MCF 10A (cell line): ENCODE measurements around the gene ASB11. TPM values are rescaled to one million over a fixed set of nuclear protein-coding genes. Genes with fewer than 3 reads are reported as not detected.

Experiments used
- BruUV-seq: library from RNA; stranded (reverse); fragments of 400-500 nt; replicated peaks from 2 replicates; lab custom pipeline; 2021; lab: Mats Ljungman, UMichigan
- CTCF ChIA-PET: fragments of 300-600 bp; sonication (Branson Sonifier 250); formaldehyde crosslinking; extraction: SDS; loops from one replicate; lab custom pipeline; 2021; ENCODE audit warnings: antibody characterized with exemption, inconsistent platforms; lab: Yijun Ruan, JAX
- POLR2A ChIA-PET: fragments of 300-600, 350-650 bp; sonication (Branson Sonifier 250); formaldehyde crosslinking; extraction: SDS; loops from one replicate; lab custom pipeline; 2020; ENCODE audit warnings: antibody characterized with exemption, inconsistent platforms; lab: Yijun Ruan, JAX
- DNase-seq: peaks from one replicate; pipeline ENCODE4 v3.0.0-alpha.2; 2018; ENCODE audit not compliant: unreplicated experiment
- H3K27ac Mint-ChIP-seq: one replicate; pipeline ENCODE4 v1.8.0; 2022; ENCODE audit warnings: mild to moderate bottlenecking, low read depth, mixed read lengths; ENCODE audit not compliant: unreplicated experiment
- H3K27me3 Mint-ChIP-seq: one replicate; pipeline ENCODE4 v1.8.0; 2022; ENCODE audit warnings: mixed read lengths; ENCODE audit not compliant: insufficient read depth, unreplicated experiment
- H3K36me3 Mint-ChIP-seq: one replicate; pipeline ENCODE4 v1.8.0; 2022; ENCODE audit warnings: mild to moderate bottlenecking, moderate library complexity, mixed read lengths; ENCODE audit not compliant: insufficient read depth, unreplicated experiment
- H3K4me1 Mint-ChIP-seq: one replicate; pipeline ENCODE4 v1.8.0; 2022; ENCODE audit warnings: mixed read lengths; ENCODE audit not compliant: insufficient read depth, unreplicated experiment
- H3K4me3 Mint-ChIP-seq: one replicate; pipeline ENCODE4 v1.8.0; 2022; ENCODE audit warnings: mild to moderate bottlenecking, moderate library complexity, mixed read lengths; ENCODE audit not compliant: unreplicated experiment
- H3K9me3 Mint-ChIP-seq: one replicate; pipeline ENCODE4 v1.8.0; 2022; ENCODE audit warnings: mixed read lengths; ENCODE audit not compliant: unreplicated experiment
- CTCF ChIP-seq: fragments of 200-600 bp; IDR thresholded peaks from one replicate; pipeline ENCODE4 v1.8.0; 2022; ENCODE audit warnings: antibody characterized with exemption, mild to moderate bottlenecking; ENCODE audit not compliant: unreplicated experiment
- intact Hi-C: fragments of 100-400 bp; cut with micrococcal nuclease; formaldehyde crosslinking; loops from 2 replicates; pipeline ENCODE4 v1.14.1; 2022
- total RNA-seq: library from RNA; stranded (reverse); gene quantifications from 2 replicates; pipeline ENCODE4 v1.2.3, GENCODE V29; 2022

The ASB11 gene
- total RNA-seq, 1 experiment from 2014 or later: not detected

DNA sequence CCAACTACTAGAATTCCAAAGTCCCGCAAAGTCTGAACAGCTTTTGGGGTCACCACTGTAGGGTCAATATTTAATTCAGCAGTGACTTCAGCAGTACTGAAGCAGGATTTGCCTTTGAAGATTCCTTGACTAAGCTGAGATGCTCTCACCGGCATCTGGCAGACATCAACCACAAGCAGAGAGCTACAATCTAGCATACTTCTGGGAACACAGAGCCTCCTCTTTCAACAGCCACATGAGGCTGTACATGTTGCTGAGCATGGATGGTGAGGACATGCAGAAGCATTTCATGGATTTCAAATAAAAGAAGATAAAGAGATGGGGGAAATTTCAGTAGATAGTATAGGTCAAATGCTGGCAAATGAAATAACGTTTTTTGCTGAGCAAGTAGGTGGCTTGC is 6.6 kb upstream of the ASB11 start:
- no peaks in the 10 kb centered on the region for H3K4me1 Mint-ChIP-seq
- H3K9me3 Mint-ChIP-seq: no peaks in the 10 kb centered on the region
- ChIA-PET POLR2A (interaction anchor here (1.8 kb wide), 1 partner anchor 11 kb away, joined by 4 read pairs; no protein-coding TSS in a partner anchor), CTCF (interaction anchor here (1.2 kb wide), 1 partner anchor 22 kb away, joined by 8 read pairs; no protein-coding TSS in a partner anchor)
- no TSS peak for BruUV-seq
- H3K4me3 Mint-ChIP-seq: no peak overlapping the region
- no peak overlapping the region for H3K27ac Mint-ChIP-seq
- TF ChIP-seq CTCF: no peak
- H3K27me3 Mint-ChIP-seq: peaks cover 28% of the 10 kb centered on the region
- intact Hi-C loops: no loop called here
- DNase-seq: no peak
- peaks cover 12% of the 10 kb centered on the region for H3K36me3 Mint-ChIP-seq

- Mint-ChIP-seq H3K27ac (no peak overlapping the region), H3K9me3 (no peaks in the 10 kb centered on the region), H3K36me3 (peaks cover 12% of the 10 kb centered on the region), H3K4me3 (no peak overlapping the region), H3K27me3 (peaks cover 28% of the 10 kb centered on the region), H3K4me1 (no peaks in the 10 kb centered on the region)
- CTCF ChIA-PET: interaction anchor here (1.2 kb wide), 1 partner anchor 21 kb away, joined by 8 read pairs; no protein-coding TSS in a partner anchor
- POLR2A ChIA-PET: no interaction called here
- TF ChIP-seq CTCF: no peak
- intact Hi-C loops: no loop called here
- no TSS peak for BruUV-seq
- no peak for DNase-seq
Measured at GRCh38 chrX:15321447-15321846, 6.0 kb upstream of the ASB11 start.

- peaks cover 28% of the 10 kb centered on the region for H3K27me3 Mint-ChIP-seq
- TF ChIP-seq CTCF: no peak
- POLR2A ChIA-PET: no interaction called here
- peaks cover 12% of the 10 kb centered on the region for H3K36me3 Mint-ChIP-seq
- intact Hi-C loops: no loop called here
- H3K9me3 Mint-ChIP-seq: no peaks in the 10 kb centered on the region
- CTCF ChIA-PET: no interaction called here
- no peak overlapping the region for H3K4me3 Mint-ChIP-seq
- no peak overlapping the region for H3K27ac Mint-ChIP-seq
- BruUV-seq: no TSS peak
- H3K4me1 Mint-ChIP-seq: no peaks in the 10 kb centered on the region
- DNase-seq: no peak
Measured at GRCh38 chrX:15320297-15320696, 4.9 kb upstream of the ASB11 start.

DNA sequence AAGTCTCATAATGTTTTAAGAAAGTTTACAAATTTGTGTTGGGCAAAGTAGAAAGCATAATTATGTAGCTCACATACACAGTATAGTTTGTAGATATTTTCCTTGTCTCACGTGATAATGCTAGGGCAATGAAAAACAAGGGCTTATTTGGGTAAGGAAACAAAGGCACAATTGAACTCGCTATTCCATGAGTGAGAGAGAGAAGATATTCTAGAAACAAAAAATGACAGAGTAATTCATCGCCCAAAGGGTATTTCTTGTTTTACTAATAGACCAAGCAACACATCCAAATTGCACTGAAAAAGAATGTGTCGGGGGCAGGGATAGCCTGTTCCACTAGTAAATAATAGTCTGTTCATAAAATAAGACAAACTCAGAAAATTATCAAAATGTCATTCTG is 3.6 kb upstream of the ASB11 start:
- DNase-seq: no peak
- Mint-ChIP-seq H3K4me3 (no peak overlapping the region), H3K27me3 (peaks cover 31% of the 10 kb centered on the region), H3K4me1 (no peaks in the 10 kb centered on the region), H3K27ac (no peak overlapping the region), H3K36me3 (peaks cover 2% of the 10 kb centered on the region), H3K9me3 (no peaks in the 10 kb centered on the region)
- CTCF ChIA-PET: interaction anchor here (0.6 to 0.7 kb wide), 2 partner anchors 48 to 1675 kb away, joined by 3 to 4 read pairs; no protein-coding TSS in a partner anchor
- no peak for TF ChIP-seq CTCF
- intact Hi-C loops: no loop called here
- BruUV-seq: no TSS peak
- POLR2A ChIA-PET: no interaction called here
